Dedifferentiated amniotic fluid mesenchymal stem cell (primary cell): ENCODE data around the gene RSRC1.
"Not testable (repeated sequence)": the region's sequence is repeated elsewhere in the genome, so short reads cannot be mapped to it uniquely, and the experiment has no call there.

Experiments used
- DNase-seq: peaks from one replicate; pipeline ENCODE4 v3.0.0-alpha.2; 2016; ENCODE audit errors: extremely low spot score

Gene RSRC1

DNA sequence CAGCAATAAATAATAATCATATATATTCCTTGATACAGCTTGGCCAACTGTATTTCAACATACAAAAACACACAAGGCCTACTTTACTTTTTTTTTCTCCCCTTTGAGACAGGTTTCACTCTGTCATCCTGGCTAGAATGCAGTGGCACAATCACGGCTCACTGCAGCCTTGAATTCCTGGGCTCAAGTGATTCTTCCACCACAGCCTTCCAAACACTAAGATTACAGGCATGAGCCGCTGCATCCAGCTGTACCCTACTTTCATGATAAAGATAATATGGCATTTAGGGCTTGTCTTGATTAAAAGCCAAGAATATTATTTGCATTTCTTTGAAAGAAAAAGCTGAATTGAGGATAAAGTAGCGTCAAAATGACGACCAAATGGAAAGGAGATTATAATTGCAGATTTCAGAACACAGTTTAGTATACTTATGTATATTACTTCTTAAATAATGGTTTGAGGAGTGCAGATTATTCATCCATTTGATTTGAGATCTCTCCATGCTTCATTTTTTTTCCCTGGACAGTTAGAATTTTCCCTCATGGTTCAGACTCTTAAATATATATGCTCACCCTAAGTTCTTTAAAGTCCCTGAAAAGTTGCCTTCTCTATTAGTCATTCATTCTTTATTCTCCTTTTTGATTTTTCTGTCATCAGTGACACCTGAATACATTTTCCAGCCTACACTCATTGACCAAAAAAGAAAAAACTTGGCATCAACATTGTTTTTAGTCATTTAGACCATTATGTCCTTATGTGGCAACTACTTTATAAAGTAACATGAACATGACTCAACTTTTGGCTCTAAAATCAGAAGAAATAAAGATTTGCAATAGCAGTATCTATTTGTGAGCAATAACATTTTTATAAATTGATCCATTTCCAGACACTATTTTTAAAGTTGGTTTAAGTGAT, 412.6 kb downstream of the RSRC1 start:
- DNase-seq, result no peak

DNA sequence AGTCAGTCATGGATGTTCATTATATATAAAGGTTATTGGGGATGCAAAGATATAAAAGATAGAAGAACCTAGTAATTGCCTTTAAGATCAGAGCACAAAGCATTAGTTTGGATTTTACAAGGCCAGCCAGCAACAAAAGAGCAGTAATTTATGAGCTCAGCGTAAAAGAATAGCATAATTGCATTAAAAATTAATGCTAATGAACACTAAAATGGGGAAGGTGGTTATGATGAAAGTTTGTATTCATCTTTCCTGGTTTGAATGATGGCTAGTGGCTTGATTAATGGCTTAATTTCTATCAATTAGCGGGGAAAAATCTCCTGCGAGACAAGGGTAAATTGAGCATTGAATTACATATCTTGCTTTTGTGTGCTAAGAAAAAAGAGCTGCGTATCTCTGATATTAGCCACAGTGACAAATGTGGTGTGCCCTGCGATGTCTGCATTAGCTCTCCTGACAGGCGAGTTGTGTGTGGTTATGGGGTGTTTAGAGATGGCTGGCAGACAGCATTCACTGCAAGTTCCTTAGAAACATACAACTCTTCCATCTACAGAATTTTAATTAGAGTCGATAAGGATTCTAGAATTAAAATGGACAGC, 418.3 kb downstream of the RSRC1 start:
- DNase-seq, result no peak

DNA sequence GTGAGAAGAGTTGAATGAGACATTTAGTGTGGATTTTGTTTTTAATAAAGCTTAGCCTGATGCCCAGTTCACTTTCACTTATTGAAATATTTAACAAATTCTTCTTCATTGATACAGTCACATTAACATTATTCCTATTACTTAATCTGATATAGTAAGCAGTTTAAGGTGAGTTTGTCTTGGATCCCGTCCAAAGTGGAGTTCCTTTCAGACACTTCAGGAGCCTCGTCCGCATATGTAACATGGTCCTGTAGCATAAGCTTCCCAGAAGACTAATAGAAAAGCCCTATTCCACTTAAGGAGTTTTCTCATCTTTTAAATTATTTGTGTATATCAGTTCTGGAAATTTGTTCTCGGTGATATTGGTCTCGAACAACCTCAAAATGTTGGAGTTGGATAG, 421.4 kb downstream of the RSRC1 start:
- DNase-seq, result no peak

DNA sequence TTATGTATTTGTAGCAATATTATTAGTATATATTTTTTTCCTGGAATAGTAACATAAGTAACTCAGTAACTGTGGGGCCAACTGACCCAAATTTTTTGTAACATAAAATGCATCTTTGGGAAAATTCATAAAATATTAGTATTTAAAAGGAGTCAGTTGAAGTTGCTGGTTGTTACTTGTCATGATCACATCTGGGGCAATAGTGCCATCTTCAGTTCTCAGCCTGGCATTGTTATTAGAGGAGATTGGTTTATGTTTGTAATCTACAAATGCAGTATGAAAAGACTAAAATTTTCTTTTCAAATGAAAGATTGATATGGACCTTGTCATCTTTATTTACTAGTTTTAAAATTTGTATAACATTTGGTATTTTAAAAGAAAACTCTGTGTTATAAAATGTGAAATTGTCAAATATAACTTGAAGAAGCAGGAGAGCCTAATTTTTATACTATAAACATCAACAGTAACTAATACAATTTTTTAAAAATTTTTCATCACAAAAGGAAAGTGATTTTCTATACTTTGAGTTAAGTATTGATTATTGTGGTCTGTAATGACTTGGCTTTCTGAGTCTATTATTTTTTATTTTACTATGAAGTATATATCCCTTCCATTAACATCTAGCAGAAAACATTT, 422.3 kb downstream of the RSRC1 start:
- peak; percentile 54 for DNase-seq

DNA sequence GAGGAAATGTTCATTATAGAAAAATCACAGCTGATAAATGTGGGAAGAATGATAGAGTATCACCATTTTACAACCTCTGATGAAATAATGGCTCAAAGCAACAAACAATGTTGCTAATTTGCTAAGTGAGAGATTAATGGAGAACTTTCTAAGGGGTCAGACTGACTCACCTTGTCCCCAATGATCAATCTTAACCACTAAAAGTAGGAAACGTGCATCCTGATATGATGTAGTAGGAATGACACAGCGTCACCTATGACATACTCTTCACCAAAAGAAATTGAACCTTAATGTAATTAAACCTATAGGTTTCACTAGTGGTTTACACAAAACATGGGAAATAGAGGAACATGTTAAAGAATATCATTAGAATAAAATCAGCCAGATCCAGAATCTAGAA, 426.0 kb downstream of the RSRC1 start:
- DNase-seq, result no peak

DNA sequence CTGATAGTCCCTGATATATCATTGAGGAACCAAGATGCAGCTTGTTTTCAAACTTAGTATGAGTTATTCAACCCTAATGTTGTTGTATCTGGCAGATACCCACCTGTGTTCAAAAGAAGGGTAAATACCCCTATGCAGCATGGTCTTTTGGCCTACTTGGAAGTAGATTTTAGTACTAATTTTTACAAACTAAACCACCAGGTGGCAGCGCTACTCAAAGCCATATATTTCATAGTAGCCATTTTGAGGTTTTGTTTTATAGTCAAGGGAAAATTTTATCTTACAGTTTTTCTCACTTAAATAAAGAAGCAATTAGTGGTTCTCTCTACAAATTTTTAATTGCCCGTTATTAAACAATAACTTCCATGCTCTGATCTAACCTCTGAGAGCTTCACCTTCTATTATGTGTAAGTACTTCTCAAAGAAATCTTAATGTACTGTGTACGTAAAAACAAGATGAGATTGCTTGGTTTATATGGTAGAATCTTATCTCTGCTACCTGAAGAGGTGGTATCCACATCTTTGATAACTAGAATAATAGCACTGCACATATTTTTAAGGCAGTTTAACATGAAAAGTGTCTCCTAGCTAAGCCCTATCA, 429.6 kb downstream of the RSRC1 start:
- peak; percentile 48 for DNase-seq

DNA sequence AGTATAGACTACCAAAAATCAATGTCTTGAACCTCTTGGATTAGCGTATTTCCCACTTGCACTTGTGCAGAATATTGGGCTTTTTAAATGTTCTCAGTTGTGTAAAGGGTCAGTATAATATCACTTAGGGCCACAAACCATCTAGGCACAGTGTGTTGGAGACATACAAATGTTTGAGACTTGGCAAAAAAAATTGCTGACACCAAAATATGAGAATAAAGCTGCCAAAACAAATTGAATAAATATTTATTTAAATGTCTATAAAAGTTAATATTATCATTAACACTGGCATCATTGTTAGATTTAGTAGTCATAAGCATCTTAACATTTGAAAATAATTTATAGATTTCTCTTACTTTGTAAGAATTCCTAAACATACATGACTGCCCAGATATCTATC, 430.2 kb downstream of the RSRC1 start:
- DNase-seq, result no peak

DNA sequence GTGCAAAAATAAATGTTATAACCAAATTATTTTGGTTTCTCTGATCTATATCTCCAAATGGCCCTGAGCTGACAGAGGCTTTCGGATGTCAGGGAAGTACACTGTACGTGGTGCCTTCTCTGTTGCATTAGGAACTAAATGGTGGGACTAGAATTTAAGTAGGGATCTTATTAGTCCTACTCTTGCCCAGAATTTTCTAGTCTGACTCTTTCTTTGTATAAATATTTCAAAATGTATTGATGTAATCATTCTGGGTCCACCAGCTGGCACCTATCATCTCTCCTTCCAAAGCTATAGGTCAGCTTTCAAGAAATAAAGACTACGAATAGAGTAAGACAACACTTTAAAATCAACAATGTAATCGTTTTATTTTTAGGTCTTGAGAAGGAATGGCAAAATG, 438.8 kb downstream of the RSRC1 start:
- no peak for DNase-seq

DNA sequence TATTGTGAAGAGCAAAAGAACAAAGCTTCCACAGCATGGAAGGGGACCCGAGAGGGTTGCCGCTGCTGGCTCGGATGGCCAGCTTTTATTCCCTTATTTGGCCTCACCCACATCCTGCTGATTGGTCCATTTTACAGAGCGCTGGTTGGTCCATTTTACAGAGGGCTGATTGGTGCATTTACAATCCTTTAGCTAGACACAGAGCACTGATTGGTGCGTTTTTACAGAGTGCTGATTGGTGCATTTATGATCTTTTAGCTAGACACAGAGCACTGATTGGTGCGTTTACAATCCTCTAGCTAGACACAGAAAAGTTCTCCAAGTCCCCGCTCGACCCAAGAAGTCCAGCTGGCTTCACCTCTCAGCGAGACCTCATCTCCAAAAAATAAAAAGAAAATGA, 440.0 kb downstream of the RSRC1 start:
- not testable (repeated sequence) for DNase-seq

DNA sequence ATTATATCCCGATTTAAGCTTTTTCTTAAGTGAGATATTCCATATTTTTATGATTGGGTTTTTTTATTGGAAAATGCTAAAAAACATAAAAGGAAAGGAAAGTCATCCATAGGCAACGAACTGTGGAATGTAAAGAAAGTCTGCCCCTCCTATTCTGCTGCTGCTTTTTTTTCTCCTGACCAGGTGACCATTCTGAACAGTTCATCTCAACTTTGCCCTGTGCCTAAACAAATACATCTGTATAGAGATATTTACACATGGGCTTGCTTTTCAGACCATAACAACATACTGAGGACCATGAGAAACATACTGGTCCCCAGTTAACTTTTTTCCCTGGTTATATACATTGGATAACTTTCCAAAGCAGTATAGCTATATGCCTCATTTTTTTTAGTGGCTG, 442.2 kb downstream of the RSRC1 start:
- no peak for DNase-seq

DNA sequence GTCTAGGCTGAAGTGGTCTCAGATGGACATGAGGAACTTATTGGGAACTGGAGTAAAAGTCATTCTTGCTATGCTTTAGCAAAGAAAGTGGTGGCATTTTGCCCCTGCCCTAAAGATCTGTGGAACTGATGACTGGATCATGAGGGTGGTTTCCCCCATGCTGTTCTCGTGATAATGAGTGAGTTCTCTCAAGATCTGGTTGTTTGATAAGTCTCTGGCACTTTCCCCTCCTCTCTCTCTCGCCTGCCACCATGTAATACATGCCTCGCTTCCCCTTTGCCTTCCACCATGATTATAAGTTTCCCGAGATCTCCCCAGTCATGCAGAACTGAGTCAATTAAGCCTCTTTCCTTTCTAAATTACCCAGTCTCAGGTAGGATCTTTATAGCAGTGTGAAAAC, 449.6 kb downstream of the RSRC1 start:
- DNase-seq, result no peak

DNA sequence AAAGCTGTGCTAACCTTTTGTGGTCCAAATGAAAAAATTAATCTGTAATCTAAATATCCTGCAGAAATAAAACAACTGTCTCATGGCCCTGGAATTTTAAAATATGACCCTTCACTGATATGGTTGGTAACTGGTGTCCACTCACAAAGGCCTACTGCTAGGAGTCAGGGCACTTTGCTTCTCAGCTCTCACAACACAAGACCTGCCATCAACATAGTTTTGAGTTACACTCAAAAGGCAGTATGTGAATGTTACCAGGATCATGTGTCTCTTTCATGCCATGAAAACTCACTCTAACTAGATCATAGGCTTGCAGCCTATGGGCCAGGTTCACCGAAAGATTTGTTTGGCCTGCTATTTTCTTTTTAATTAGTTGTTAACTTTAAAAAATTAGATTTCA, 451.1 kb downstream of the RSRC1 start:
- no peak for DNase-seq

DNA sequence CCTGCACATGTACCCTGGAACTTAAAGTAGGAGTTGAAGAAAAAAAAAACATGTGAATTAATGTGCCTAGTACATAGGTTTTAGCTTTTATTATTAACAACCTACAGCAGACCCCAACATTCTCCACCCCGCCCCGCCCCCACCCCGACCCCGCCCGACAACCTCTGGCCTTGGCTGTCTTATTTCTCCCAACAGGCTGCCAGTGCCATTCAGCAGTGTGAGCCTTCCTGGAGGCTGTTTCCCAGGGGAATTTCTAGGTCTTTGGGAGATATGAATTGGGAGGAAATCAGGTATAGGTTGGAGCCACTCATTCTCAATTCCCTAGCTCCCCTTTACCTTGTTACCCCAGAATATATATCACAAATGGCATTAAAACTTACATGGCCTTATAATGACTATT, 452.8 kb downstream of the RSRC1 start:
- DNase-seq, result no peak

DNA sequence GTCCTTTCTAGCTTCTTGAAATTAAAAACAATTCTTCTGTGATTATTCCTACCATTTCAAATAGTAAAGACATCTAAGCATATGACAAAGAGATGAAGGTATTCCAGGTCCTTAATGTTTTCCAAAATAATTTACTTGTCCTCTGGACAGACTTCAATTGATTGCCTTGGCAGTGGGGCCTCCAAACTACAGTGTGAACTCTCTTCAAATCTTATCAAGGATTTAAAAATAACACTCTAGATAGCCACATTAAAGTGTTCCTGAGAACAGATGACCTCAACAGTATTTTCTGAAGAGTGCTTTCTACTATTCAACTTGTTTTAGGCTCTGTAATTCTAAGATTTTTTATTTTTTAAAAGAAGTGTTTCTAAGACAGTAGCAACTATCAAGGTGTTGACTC, 453.2 kb downstream of the RSRC1 start:
- DNase-seq, result no peak

DNA sequence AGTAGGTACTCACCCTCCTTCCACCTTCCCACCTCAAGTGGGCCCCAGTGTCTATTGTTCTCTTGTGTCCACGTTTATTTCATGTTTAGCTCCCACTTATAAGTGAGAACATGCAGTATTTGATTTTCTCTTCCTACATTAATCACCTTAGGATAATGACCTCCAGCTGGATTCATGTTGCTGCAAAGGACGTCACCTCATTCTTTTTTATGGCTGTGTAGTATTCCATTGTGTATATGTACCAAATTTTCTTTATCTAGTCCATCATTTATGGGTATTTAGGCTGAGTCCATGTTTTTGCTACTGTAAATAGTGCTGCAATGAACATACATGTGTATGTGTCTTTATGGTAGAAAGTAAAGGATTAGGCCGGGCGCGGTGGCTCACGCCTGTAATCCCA, 455.2 kb downstream of the RSRC1 start:
- no peak for DNase-seq

DNA sequence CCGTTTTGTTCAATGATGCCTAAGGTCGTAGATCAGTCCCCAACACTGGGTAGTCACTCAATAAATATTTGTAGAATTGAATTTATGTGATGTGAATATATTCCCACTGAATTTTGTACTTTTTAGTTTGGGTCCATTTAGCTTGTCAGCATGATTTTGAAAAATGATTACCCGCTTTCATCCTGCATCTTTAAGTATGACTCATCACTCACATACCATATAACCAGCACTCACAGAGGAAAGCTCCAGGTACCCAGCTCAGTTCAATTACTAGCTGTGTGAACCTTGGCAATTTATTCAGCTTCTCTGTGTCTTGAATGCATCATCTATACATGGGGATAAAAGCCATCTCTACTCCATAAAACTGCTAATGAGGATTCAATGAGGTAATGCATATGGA, 458.9 kb downstream of the RSRC1 start:
- no peak for DNase-seq

DNA sequence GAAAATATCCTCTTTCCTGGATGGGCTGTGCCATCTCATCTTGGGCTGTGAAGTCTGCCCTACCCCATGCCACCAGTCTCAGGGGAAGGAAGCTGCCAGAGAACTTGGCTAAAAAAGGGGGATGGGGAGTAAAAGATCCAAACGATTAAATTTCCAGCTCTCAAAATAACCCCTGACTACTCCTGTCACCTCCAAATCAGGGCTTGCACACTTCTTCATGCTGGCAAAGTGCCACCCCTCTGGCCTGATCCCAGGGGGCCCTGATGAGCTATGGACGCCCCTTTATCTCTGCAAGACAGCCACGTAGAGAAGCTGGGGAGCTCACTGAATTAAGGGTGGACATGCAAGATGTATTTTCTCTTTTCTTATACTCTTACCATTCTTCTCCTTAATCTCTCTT, 459.9 kb downstream of the RSRC1 start:
- DNase-seq, result no peak

DNA sequence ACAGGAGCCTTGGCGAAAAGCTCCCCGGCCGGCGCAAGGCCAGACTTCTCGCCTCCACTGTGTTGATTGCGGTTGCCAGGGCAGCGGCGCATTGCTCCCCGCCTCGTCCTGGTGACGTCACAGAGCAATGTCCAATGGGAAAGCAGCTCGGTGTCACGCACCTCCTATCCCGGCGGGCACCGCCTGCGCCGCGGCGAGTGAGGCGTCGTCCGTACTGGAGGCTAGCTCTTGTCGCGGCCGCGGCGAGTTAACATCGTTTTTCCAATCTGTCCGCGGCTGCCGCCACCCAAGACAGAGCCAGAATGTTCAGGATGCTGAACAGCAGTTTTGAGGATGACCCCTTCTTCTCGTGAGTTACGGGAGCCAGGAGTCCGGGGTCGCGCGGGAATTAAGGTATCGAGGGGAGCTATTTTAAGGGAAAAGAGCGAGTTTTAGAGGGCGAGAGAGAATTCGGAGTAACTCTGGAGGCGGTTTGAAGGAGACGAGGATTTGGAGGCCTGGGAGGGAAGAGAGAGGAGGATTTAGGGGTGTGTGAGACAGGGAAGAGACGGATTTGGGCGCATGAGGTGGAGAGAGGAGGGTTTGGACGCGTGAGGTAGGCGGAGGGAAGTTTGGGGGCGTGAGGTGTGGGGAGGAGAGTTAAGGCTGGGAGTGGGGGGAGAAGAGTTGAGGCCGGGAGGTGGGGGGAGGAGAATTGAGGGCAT, 461.3 kb downstream of the RSRC1 start, which contains the start of gene MLF1:
TSS of gene MLF1 (plus strand) at position 196 of the 704 bp plus-strand sequence. CDS start at position 303, 107 bp downstream.
- peak; percentile 98 for DNase-seq

DNA sequence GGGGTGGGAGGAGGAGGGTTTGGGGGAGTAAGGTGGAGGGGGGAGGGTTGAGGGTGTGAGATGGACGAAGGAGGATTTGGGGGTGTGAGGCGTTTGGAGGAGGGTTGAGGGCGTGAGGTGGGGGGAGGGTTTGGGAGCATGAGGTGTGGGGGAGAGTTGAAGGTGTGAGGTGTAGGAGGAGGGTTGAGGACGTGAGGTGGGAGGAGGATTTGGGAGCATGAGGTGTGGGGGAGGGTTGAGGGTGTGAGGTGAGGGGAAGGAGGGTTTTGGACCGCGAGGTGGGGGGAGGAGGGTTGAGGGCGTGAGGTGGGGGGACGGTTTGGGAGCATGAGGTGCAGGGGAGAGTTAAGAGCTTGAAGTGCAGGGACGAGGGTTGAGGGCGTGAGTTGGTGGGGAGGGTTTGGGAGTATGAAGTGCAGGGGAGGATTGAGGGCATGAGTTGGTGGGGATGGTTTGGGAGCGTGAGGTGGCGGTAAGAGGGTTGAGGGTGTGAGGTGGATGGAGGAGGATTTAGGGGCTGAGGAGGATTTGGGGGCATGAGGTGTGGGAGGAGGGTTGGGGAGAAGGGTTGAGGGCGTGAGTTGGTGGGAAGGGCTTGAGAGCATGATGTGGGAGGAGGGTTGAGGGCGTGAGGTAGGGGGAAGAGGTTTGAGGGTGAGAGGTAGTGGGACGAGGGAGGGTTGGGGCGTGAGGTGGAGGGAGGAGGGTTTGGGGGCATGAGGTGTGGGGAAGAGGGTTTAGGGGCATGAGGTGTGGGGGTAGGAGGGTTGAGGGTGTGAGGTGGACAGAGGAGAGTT, 462.3 kb downstream of the RSRC1 start:
- no peak for DNase-seq

DNA sequence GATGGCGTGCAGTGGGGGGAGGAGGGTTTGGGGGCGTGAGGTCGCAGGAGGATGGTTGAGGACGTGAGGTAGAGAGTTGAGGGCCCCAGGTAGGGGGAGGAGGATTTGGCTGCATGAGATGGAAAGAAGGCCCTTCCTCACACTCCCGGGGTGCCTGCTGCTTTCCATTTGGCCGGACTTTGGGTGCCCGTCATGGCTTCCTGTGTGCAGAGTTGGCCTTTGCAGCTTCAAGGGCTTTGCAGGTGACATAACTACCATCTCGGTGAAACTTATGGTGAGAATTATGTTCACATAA, 462.8 kb downstream of the RSRC1 start:
- no peak for DNase-seq

DNA sequence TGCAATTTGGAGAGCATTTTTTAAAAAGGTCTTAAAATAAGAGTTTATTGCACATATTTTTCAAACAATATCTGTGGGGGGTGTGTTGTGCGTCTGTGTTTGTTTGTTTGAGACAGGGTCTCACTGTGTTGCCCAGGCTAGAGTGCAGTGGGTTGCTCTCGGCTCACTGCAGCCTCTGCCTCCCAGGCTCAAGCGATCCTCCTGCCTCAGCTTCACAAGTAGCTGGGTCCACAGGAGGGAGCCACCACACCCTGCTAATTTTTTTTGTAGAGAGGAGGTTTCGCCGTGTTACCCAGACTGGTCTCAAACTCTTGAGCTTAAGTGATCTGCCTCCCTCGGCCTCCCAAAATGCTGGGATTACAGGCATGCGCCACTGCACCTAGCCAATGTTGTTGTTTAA, 463.8 kb downstream of the RSRC1 start:
- no peak for DNase-seq
